ENCODE results near the gene SCRN1. TPM values are rescaled to one million over a fixed set of nuclear protein-coding genes. Genes with fewer than 3 reads are reported as not detected.

SCRN1 gene
- total and polyA plus RNA-seq, 2 of the 13 experiments (the other 11 are each of a cell fraction or from before 2014, with no cell fraction given), result 43.2 to 49.8 TPM

DNA sequence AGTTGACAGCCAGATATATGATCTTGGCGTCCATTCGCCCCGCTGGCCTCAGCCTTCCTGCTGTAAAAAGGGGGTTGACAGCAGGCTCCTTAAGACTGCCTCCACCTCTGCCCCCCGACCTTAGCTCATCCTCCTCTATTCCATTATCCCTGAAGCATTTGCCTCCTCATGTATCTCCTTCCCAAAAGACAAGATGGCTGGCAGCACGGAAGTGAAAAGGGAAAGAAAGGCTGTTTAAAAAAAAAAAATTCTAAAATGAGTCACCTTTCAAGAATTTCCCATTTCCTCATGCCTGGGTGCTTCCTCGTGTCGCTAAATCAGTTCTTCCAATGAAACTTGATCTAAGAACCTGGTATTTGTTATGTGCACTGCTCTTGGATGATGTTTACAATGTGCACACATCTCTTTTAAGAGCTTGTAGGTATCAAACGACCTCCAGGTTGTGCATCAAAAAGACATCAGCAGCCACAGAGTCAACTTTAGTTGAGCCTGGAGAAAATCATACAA, 1.7 kb downstream of the SCRN1 start (continued):
- TF ChIP-seq, protein P1, sequence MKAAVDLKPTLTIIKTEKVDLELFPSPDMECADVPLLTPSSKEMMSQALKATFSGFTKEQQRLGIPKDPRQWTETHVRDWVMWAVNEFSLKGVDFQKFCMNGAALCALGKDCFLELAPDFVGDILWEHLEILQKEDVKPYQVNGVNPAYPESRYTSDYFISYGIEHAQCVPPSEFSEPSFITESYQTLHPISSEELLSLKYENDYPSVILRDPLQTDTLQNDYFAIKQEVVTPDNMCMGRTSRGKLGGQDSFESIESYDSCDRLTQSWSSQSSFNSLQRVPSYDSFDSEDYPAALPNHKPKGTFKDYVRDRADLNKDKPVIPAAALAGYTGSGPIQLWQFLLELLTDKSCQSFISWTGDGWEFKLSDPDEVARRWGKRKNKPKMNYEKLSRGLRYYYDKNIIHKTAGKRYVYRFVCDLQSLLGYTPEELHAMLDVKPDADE (CRISPR knock-in tag; IDR thresholded peaks at IDR 0.05), result no peak
- TF ChIP-seq ZNF75D (CRISPR knock-in tag; IDR thresholded peaks at IDR 0.05; ENCODE audit: borderline replicate concordance) (no peak), FOSL2 (CRISPR knock-in tag; IDR thresholded peaks at IDR 0.05) (peak; percentile 96), ATM (IDR thresholded peaks at IDR 0.05; ENCODE audit: borderline replicate concordance) (no peak), ZNF615 (CRISPR knock-in tag; IDR thresholded peaks at IDR 0.05; ENCODE audit: borderline replicate concordance) (no peak), TEAD3 (CRISPR knock-in tag; optimal IDR thresholded peaks at IDR 0.05; ENCODE audit: borderline replicate concordance) (peak; percentile 88), HNRNPL (IDR thresholded peaks at IDR 0.05; ENCODE audit: low read depth, low read length) (no peak), MAZ (IDR thresholded peaks at IDR 0.05; ENCODE audit: borderline replicate concordance, low read depth, low read length) (no peak), MAZ (CRISPR knock-in tag; IDR thresholded peaks at IDR 0.05; ENCODE audit: low read depth) (no peak), ZNF839 (CRISPR knock-in tag; IDR thresholded peaks at IDR 0.05; ENCODE audit: borderline replicate concordance) (no peak)
- TF ChIP-seq, protein P2, sequence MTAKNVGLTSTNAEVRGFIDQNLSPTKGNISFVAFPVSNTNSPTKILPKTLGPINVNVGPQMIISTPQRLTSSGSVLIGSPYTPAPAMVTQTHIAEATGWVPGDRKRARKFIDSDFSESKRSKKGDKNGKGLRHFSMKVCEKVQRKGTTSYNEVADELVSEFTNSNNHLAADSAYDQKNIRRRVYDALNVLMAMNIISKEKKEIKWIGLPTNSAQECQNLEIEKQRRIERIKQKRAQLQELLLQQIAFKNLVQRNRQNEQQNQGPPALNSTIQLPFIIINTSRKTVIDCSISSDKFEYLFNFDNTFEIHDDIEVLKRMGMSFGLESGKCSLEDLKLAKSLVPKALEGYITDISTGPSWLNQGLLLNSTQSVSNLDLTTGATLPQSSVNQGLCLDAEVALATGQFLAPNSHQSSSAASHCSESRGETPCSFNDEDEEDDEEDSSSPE (CRISPR knock-in tag; IDR thresholded peaks at IDR 0.05), result no peak
- TF ChIP-seq, protein P3, sequence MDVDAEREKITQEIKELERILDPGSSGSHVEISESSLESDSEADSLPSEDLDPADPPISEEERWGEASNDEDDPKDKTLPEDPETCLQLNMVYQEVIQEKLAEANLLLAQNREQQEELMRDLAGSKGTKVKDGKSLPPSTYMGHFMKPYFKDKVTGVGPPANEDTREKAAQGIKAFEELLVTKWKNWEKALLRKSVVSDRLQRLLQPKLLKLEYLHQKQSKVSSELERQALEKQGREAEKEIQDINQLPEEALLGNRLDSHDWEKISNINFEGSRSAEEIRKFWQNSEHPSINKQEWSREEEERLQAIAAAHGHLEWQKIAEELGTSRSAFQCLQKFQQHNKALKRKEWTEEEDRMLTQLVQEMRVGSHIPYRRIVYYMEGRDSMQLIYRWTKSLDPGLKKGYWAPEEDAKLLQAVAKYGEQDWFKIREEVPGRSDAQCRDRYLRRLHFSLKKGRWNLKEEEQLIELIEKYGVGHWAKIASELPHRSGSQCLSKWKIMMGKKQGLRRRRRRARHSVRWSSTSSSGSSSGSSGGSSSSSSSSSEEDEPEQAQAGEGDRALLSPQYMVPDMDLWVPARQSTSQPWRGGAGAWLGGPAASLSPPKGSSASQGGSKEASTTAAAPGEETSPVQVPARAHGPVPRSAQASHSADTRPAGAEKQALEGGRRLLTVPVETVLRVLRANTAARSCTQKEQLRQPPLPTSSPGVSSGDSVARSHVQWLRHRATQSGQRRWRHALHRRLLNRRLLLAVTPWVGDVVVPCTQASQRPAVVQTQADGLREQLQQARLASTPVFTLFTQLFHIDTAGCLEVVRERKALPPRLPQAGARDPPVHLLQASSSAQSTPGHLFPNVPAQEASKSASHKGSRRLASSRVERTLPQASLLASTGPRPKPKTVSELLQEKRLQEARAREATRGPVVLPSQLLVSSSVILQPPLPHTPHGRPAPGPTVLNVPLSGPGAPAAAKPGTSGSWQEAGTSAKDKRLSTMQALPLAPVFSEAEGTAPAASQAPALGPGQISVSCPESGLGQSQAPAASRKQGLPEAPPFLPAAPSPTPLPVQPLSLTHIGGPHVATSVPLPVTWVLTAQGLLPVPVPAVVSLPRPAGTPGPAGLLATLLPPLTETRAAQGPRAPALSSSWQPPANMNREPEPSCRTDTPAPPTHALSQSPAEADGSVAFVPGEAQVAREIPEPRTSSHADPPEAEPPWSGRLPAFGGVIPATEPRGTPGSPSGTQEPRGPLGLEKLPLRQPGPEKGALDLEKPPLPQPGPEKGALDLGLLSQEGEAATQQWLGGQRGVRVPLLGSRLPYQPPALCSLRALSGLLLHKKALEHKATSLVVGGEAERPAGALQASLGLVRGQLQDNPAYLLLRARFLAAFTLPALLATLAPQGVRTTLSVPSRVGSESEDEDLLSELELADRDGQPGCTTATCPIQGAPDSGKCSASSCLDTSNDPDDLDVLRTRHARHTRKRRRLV (CRISPR knock-in tag; IDR thresholded peaks at IDR 0.05), result no peak
- TF ChIP-seq, protein P4, sequence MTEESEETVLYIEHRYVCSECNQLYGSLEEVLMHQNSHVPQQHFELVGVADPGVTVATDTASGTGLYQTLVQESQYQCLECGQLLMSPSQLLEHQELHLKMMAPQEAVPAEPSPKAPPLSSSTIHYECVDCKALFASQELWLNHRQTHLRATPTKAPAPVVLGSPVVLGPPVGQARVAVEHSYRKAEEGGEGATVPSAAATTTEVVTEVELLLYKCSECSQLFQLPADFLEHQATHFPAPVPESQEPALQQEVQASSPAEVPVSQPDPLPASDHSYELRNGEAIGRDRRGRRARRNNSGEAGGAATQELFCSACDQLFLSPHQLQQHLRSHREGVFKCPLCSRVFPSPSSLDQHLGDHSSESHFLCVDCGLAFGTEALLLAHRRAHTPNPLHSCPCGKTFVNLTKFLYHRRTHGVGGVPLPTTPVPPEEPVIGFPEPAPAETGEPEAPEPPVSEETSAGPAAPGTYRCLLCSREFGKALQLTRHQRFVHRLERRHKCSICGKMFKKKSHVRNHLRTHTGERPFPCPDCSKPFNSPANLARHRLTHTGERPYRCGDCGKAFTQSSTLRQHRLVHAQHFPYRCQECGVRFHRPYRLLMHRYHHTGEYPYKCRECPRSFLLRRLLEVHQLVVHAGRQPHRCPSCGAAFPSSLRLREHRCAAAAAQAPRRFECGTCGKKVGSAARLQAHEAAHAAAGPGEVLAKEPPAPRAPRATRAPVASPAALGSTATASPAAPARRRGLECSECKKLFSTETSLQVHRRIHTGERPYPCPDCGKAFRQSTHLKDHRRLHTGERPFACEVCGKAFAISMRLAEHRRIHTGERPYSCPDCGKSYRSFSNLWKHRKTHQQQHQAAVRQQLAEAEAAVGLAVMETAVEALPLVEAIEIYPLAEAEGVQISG (CRISPR knock-in tag; IDR thresholded peaks at IDR 0.05), result no peak
- TF ChIP-seq, protein P5, sequence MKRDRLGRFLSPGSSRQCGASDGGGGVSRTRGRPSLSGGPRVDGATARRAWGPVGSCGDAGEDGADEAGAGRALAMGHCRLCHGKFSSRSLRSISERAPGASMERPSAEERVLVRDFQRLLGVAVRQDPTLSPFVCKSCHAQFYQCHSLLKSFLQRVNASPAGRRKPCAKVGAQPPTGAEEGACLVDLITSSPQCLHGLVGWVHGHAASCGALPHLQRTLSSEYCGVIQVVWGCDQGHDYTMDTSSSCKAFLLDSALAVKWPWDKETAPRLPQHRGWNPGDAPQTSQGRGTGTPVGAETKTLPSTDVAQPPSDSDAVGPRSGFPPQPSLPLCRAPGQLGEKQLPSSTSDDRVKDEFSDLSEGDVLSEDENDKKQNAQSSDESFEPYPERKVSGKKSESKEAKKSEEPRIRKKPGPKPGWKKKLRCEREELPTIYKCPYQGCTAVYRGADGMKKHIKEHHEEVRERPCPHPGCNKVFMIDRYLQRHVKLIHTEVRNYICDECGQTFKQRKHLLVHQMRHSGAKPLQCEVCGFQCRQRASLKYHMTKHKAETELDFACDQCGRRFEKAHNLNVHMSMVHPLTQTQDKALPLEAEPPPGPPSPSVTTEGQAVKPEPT (CRISPR knock-in tag; IDR thresholded peaks at IDR 0.05; ENCODE audit: low read depth), result no peak
- TF ChIP-seq, protein P6, sequence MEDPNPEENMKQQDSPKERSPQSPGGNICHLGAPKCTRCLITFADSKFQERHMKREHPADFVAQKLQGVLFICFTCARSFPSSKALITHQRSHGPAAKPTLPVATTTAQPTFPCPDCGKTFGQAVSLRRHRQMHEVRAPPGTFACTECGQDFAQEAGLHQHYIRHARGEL (CRISPR knock-in tag; IDR thresholded peaks at IDR 0.05), result no peak
- TF ChIP-seq, protein P7, sequence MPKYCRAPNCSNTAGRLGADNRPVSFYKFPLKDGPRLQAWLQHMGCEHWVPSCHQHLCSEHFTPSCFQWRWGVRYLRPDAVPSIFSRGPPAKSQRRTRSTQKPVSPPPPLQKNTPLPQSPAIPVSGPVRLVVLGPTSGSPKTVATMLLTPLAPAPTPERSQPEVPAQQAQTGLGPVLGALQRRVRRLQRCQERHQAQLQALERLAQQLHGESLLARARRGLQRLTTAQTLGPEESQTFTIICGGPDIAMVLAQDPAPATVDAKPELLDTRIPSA (CRISPR knock-in tag; IDR thresholded peaks at IDR 0.05; ENCODE audit: borderline replicate concordance), result no peak

Data from HepG2 (cell line).